IMR-90 (cell line): ENCODE data around the gene EHBP1L1. TPM values are rescaled to one million over a fixed set of nuclear protein-coding genes. Genes with fewer than 3 reads are reported as not detected.

Experiments used
- ATAC-seq: fragments of 200-7000 bp; cut with Tn5 transposase; 2 replicates; pipeline ENCODE4 v1.9.1; 2020; ENCODE audit warnings: low read depth, mild to moderate bottlenecking, moderate library complexity
- BruUV-seq: library from RNA; stranded (reverse); fragments of 400-500 nt; replicated peaks from 2 replicates; lab custom pipeline; 2021; lab: Mats Ljungman, UMichigan
- CTCF ChIA-PET: fragments of 300-600 bp; formaldehyde crosslinking; extraction: SDS; loops from one replicate; lab custom pipeline; 2021; ENCODE audit warnings: antibody characterized with exemption; lab: Yijun Ruan, JAX
- POLR2A ChIA-PET: fragments of 300-600 bp; sonication (Branson Sonifier 250); formaldehyde crosslinking; loops from one replicate; lab custom pipeline; 2022; ENCODE audit warnings: antibody characterized with exemption; ENCODE audit not compliant: unreplicated experiment; lab: Charles Lee
- DNase-seq: peaks from one replicate; pipeline ENCODE4 v3.0.0; 2013
- H2AFZ ChIP-seq: replicated peaks from 2 replicates; pipeline ENCODE3; 2013; ENCODE audit warnings: low read length, mild to moderate bottlenecking; ENCODE audit not compliant: poor library complexity
- H2AK5ac ChIP-seq: 2 replicates; pipeline ENCODE4 v1.6.1; 2013; ENCODE audit warnings: low read depth, low read length, inconsistent platforms
- H2AK9ac ChIP-seq: replicated peaks from 2 replicates; pipeline ENCODE3; 2013; ENCODE audit warnings: mild to moderate bottlenecking, low read depth, low read length, moderate library complexity; ENCODE audit not compliant: poor library complexity
- H2BK120ac ChIP-seq: 2 replicates; pipeline ENCODE4 v1.6.1; 2013; ENCODE audit warnings: low read depth, low read length, inconsistent platforms
- H2BK15ac ChIP-seq: 3 replicates; pipeline ENCODE4 v1.6.1; 2013; ENCODE audit warnings: low read depth, low read length, inconsistent platforms
- H2BK20ac ChIP-seq: 2 replicates; pipeline ENCODE4 v1.6.1; 2013; ENCODE audit warnings: low read depth, mild to moderate bottlenecking, inconsistent platforms, low read length, moderate library complexity
- H2BK5ac ChIP-seq: 2 replicates; pipeline ENCODE4 v1.6.1; 2013; ENCODE audit warnings: mild to moderate bottlenecking, low read depth, low read length, inconsistent platforms; ENCODE audit not compliant: poor library complexity, severe bottlenecking
- H3K14ac ChIP-seq: replicated peaks from 2 replicates; pipeline ENCODE4 v1.6.1; 2013; ENCODE audit warnings: low read depth, low read length, inconsistent platforms
- H3K18ac ChIP-seq: 2 replicates; pipeline ENCODE4 v1.6.1; 2013; ENCODE audit warnings: low read depth, low read length, control low read depth
- H3K23ac ChIP-seq: 2 replicates; pipeline ENCODE4 v1.6.1; 2013; ENCODE audit warnings: low read depth, low read length, inconsistent platforms
- H3K27ac ChIP-seq: 2 replicates; pipeline ENCODE4 v1.5.1; 2013; ENCODE audit warnings: mild to moderate bottlenecking, control low read depth, low read length; ENCODE audit not compliant: insufficient read depth
- H3K27me3 ChIP-seq: 2 replicates; pipeline ENCODE4 v1.6.1; 2013; ENCODE audit warnings: low read length; ENCODE audit not compliant: control insufficient read depth, insufficient read depth
- H3K36me3 ChIP-seq: 2 replicates; pipeline ENCODE4 v1.6.1; 2013; ENCODE audit warnings: low read length, mixed read lengths; ENCODE audit not compliant: control insufficient read depth, insufficient read depth
- H3K4ac ChIP-seq: 2 replicates; pipeline ENCODE4 v1.6.1; 2013; ENCODE audit warnings: low read depth, low read length, inconsistent platforms
- H3K4me1 ChIP-seq: 2 replicates; pipeline ENCODE4 v1.6.1; 2013; ENCODE audit warnings: low read length, mixed read lengths; ENCODE audit not compliant: control insufficient read depth, insufficient read depth
- H3K4me2 ChIP-seq: 2 replicates; pipeline ENCODE4 v1.6.1; 2013; ENCODE audit warnings: low read depth, mild to moderate bottlenecking, control low read depth, low read length, moderate library complexity
- H3K4me3 ChIP-seq: 2 replicates; pipeline ENCODE4 v1.5.1; 2013; ENCODE audit warnings: low read depth, mild to moderate bottlenecking, control low read depth, low read length, moderate library complexity; ENCODE audit not compliant: insufficient read depth
- H3K56ac ChIP-seq: 2 replicates; pipeline ENCODE4 v1.6.1; 2013; ENCODE audit warnings: low read length, inconsistent platforms; ENCODE audit not compliant: insufficient read depth; ENCODE audit errors: extremely low read depth
- H3K79me1 ChIP-seq, 2 experiments: 2 replicates each; pipeline ENCODE4 v1.6.1; 2013; ENCODE audit warnings: low read length in 2 of 2, inconsistent platforms in 1 of 2, low read depth in 1 of 2
- H3K9ac ChIP-seq: 2 replicates; pipeline ENCODE4 v1.6.1; 2013; ENCODE audit warnings: low read depth, low read length, control low read depth
- H3K9me1 ChIP-seq: 2 replicates; pipeline ENCODE4 v1.6.1; 2013; ENCODE audit warnings: low read length, inconsistent platforms; ENCODE audit not compliant: insufficient read depth
- H3K9me3 ChIP-seq: 2 replicates; pipeline ENCODE4 v1.6.1; 2013; ENCODE audit warnings: low read length; ENCODE audit not compliant: control insufficient read depth, insufficient read depth
- H4K20me1 ChIP-seq: 2 replicates; pipeline ENCODE4 v1.6.1; 2013; ENCODE audit warnings: low read length, inconsistent platforms; ENCODE audit not compliant: insufficient read depth
- H4K5ac ChIP-seq: 2 replicates; pipeline ENCODE4 v1.6.1; 2013; ENCODE audit warnings: mild to moderate bottlenecking, low read depth, low read length, control low read depth
- H4K8ac ChIP-seq, 2 experiments: 2 replicates each; pipeline ENCODE4 v1.6.1; 2013; ENCODE audit warnings: low read depth in 2 of 2, low read length in 2 of 2, control low read depth in 1 of 2, inconsistent platforms in 1 of 2
- H4K91ac ChIP-seq: 2 replicates; pipeline ENCODE4 v1.6.1; 2013; ENCODE audit warnings: low read depth, low read length, inconsistent platforms; ENCODE audit not compliant: insufficient read depth
- BHLHE40 ChIP-seq: fragments of 150-350 bp; IDR thresholded peaks from 2 replicates; pipeline ENCODE4 v1.6.1; 2016; ENCODE audit warnings: mild to moderate bottlenecking, low read depth, low read length
- CEBPB ChIP-seq: IDR thresholded peaks from 2 replicates; pipeline ENCODE4 v1.6.1; 2012; ENCODE audit warnings: low read depth, low read length, improper control_type of control experiment
- CHD1 ChIP-seq: IDR thresholded peaks from 2 replicates; pipeline ENCODE4 v1.6.1; 2012; ENCODE audit warnings: low read depth, low read length, improper control_type of control experiment
- CTCF ChIP-seq: conservative IDR thresholded peaks from 2 replicates; pipeline ENCODE4 v1.5.1; 2012; ENCODE audit warnings: mild to moderate bottlenecking, low read depth, low read length, improper control_type of control experiment
- FOS ChIP-seq: fragments of 150-350 bp; IDR thresholded peaks from 2 replicates; pipeline ENCODE4 v1.6.1; 2016; ENCODE audit warnings: low read depth, low read length
- MAFK ChIP-seq: IDR thresholded peaks from 2 replicates; pipeline ENCODE4 v1.6.1; 2012; ENCODE audit warnings: low read depth, low read length, improper control_type of control experiment
- MAZ ChIP-seq: IDR thresholded peaks from 2 replicates; pipeline ENCODE4 v1.6.1; 2012; ENCODE audit warnings: low read depth, mild to moderate bottlenecking, low read length, improper control_type of control experiment, moderate library complexity, borderline replicate concordance
- MXI1 ChIP-seq: IDR thresholded peaks from 2 replicates; pipeline ENCODE4 v1.6.1; 2012; ENCODE audit warnings: low read depth, mild to moderate bottlenecking, low read length, moderate library complexity, borderline replicate concordance
- POLR2A ChIP-seq: IDR thresholded peaks from 2 replicates; pipeline ENCODE4 v1.6.1; 2012; ENCODE audit warnings: mild to moderate bottlenecking, low read depth, low read length
- RAD21 ChIP-seq: IDR thresholded peaks from 2 replicates; pipeline ENCODE4 v1.6.1; 2012; ENCODE audit warnings: low read length, improper control_type of control experiment
- RCOR1 ChIP-seq: IDR thresholded peaks from 2 replicates; pipeline ENCODE4 v1.6.1; 2012; ENCODE audit warnings: mild to moderate bottlenecking, low read length, improper control_type of control experiment; ENCODE audit not compliant: insufficient replicate concordance
- RFX5 ChIP-seq: IDR thresholded peaks from 2 replicates; pipeline ENCODE4 v1.8.0; 2012; ENCODE audit warnings: low read depth, mild to moderate bottlenecking, low read length, moderate library complexity
- SMC3 ChIP-seq: fragments of 150-350 bp; IDR thresholded peaks from 2 replicates; pipeline ENCODE4 v1.6.1; 2016; ENCODE audit warnings: low read depth, mild to moderate bottlenecking, antibody characterized with exemption, low read length, moderate library complexity
- WGBS, 2 experiments: methylation state at CpG; one replicate each; pipeline versions ENCODE4 v1.1.5 to v1.1.7; 2013; ENCODE audit warnings: missing lambda C conversion rate in 2 of 2; ENCODE audit not compliant: insufficient read length in 1 of 2; ENCODE audit errors: extremely low coverage in 2 of 2; 5-methylcytosine and 5-hydroxymethylcytosine counted together
- dilution Hi-C: fragments of 300-500 bp; cut with HindIII; formaldehyde crosslinking; loops from one replicate; pipeline ENCODE4 v1.14.3; 2018; ENCODE audit warnings: low sequenced_read_pairs; ENCODE audit not compliant: unreplicated experiment
- in situ Hi-C: fragments of 300-500 bp; cut with MboI; formaldehyde crosslinking; loops from 3 replicates; pipeline ENCODE4 v1.14.3; 2019; ENCODE audit warnings: low sequenced_read_pairs, inconsistent platforms, mixed read lengths
- intact Hi-C: fragments of 100-400 bp; cut with micrococcal nuclease; formaldehyde crosslinking; loops from 2 replicates; pipeline ENCODE4 v1.10.0; 2022
- polyA plus RNA-seq, 3 experiments: library from polyadenylated mRNA; depleted of rRNA; stranded (reverse); fragments of >200 nt; gene quantifications; 2 replicates each; pipeline ENCODE4 v1.2.3, GENCODE V29; 2012; ENCODE audit warnings: low replicate concordance in 1 of 3
- total RNA-seq: library from RNA; depleted of rRNA; stranded (reverse); fragments of >200 nt; gene quantifications from 2 replicates; pipeline ENCODE4 v1.2.3, GENCODE V29; 2012

The EHBP1L1 gene
- total and polyA plus RNA-seq, 2 of the 4 experiments (the other 2 are of a cell fraction), result 10.0 to 27.4 TPM

GRCh38 chr11:65639623-65640482 lies 64.0 kb downstream of the EHBP1L1 start (continued):
- TF ChIP-seq RFX5, result no peak

DNA sequence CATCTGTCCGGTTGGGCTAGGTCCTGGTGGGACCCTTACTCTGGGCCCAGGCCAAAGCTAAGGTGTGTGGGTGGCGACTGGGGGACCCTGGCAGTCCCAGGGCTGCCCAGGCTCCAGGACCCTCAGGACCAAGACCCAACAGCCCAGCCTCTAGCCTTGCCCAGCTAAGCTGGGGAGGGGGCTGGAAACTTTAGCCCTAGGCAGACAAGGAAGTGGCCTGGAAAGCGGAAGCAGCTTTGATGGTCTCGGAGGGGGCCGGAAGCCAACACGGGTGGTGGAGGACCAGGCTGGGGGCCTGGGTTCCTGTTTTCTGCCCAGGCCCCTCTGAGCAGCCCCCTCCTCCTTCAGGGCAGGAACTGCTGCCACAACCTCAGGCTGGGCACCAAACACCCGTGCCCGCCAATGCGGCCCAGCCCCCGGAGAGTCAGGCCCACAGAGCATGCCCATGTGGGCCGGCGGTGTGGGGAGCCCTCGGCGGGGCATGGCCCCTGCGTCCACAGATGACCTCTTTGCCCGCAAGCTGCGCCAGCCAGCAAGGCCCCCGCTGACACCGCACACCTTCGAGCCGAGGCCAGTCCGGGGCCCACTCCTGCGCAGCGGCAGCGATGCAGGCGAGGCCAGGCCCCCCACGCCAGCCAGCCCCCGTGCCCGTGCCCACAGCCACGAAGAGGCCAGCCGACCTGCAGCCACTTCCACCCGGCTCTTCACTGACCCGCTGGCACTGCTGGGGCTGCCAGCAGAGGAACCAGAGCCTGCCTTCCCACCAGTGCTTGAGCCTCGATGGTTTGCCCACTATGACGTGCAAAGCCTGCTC lies 64.8 kb downstream of the EHBP1L1 start:
- Histone ChIP-seq H3K9me1 (peaks cover 15% of the 10 kb centered on the region), H2BK15ac (no peak overlapping the region), H3K4me2 (no peak overlapping the region), H3K9ac (no peak overlapping the region), H4K8ac (no peak overlapping the region), H4K91ac (no peak overlapping the region), H3K9me3 (no peaks in the 10 kb centered on the region), H2AFZ (no peak overlapping the region), H3K4me1 (peaks cover 14% of the 10 kb centered on the region), H3K27ac (no peak overlapping the region), H3K27me3 (no peaks in the 10 kb centered on the region), H3K14ac (no peak overlapping the region), H2AK9ac (no peak overlapping the region), H2BK5ac (no peak overlapping the region), H2BK120ac (no peak overlapping the region), H4K5ac (no peak overlapping the region), H3K4ac (no peak overlapping the region), H2AK5ac (no peak overlapping the region), H3K79me1 (peaks cover 16 to 56% of the 10 kb centered on the region in 2 experiments), H3K36me3 (peaks cover 20% of the 10 kb centered on the region), H3K18ac (no peak overlapping the region), H4K20me1 (peaks cover 26% of the 10 kb centered on the region; the same call in 1 of the 2 replicates), H3K4me3 (no peak overlapping the region), H3K56ac (no peak overlapping the region), H2BK20ac (no peak overlapping the region), H3K23ac (no peak overlapping the region)
- POLR2A ChIA-PET, result no interaction called here
- CTCF ChIA-PET, result no interaction called here
- in situ Hi-C loops, result no loop called here
- 96% methylated on average over 29 of the region's 35 CpGs; no CpG with 5 or more reads in 1 of the 2 experiments for WGBS, 2 experiments
- ATAC-seq (no peak), DNase-seq (no peak)
- no TSS peak for BruUV-seq
- intact Hi-C loops, result no loop called here
- dilution Hi-C loops, result no loop called here
- TF ChIP-seq POLR2A, result no peak
- TF ChIP-seq MXI1, result no peak
- no peak for TF ChIP-seq BHLHE40
- no peak for TF ChIP-seq RFX5
- TF ChIP-seq CHD1, result no peak
- no peak for TF ChIP-seq FOS
- no peak for TF ChIP-seq CEBPB
- TF ChIP-seq RCOR1, result no peak
- TF ChIP-seq CTCF, result no peak
- TF ChIP-seq RAD21, result no peak
- TF ChIP-seq MAZ, result no peak
- TF ChIP-seq SMC3, result no peak
- TF ChIP-seq MAFK, result no peak
